OCI-LY7 (cell line): ENCODE results near the gene MRPL55. TPM values are rescaled to one million over a fixed set of nuclear protein-coding genes. Genes with fewer than 3 reads are reported as not detected.

Experiments
- BruUV-seq: library from RNA; stranded (reverse); fragments of 400-500 nt; replicated peaks from 2 replicates; lab custom pipeline; 2021; lab: Mats Ljungman, UMichigan
- CTCF ChIA-PET: fragments of 300-600 bp; sonication (Branson Sonifier 250); formaldehyde crosslinking; loops from one replicate; lab custom pipeline; 2022; ENCODE audit warnings: antibody characterized with exemption; ENCODE audit not compliant: unreplicated experiment; lab: Charles Lee
- POLR2A ChIA-PET: fragments of 300-600 bp; sonication (Branson Sonifier 250); formaldehyde crosslinking; loops from one replicate; lab custom pipeline; 2022; ENCODE audit warnings: antibody characterized with exemption; lab: Charles Lee
- DNase-seq: peaks from one replicate; pipeline ENCODE4 v3.0.0-alpha.2; 2015; ENCODE audit warnings: low spot score
- H2AFZ ChIP-seq: fragments of 200-600 bp; sonication (generic), shearing (Covaris generic); 2 replicates; pipeline ENCODE4 v1.6.1; 2014; ENCODE audit warnings: mild to moderate bottlenecking, antibody characterized with exemption, low read length, moderate library complexity
- H3K27ac ChIP-seq: fragments of 200-600 bp; sonication (generic); 2 replicates; pipeline ENCODE4 v1.5.1; 2014; ENCODE audit warnings: mixed run types, low read depth, mild to moderate bottlenecking, moderate library complexity, low read length, inconsistent platforms; ENCODE audit not compliant: poor library complexity, severe bottlenecking
- H3K36me3 ChIP-seq: fragments of 200-600 bp; sonication (generic); 2 replicates; pipeline ENCODE4 v1.6.1; 2014; ENCODE audit warnings: mild to moderate bottlenecking, antibody characterized with exemption, low read length, moderate library complexity, mixed read lengths; ENCODE audit not compliant: insufficient read depth
- H3K4me1 ChIP-seq: fragments of 200-600 bp; sonication (generic); 2 replicates; pipeline ENCODE4 v1.5.1; 2014; ENCODE audit warnings: mild to moderate bottlenecking, low read length; ENCODE audit not compliant: insufficient read depth, poor library complexity, severe bottlenecking
- H3K4me2 ChIP-seq: fragments of 200-600 bp; sonication (generic); 2 replicates; pipeline ENCODE4 v1.6.1; 2014; ENCODE audit warnings: mild to moderate bottlenecking, low read length
- H3K4me3 ChIP-seq: fragments of 200-600 bp; sonication (generic); 2 replicates; pipeline ENCODE4 v1.5.1; 2014; ENCODE audit warnings: mild to moderate bottlenecking, low read depth, low read length; ENCODE audit not compliant: poor library complexity, severe bottlenecking
- H3K79me2 ChIP-seq: fragments of 200-600 bp; sonication (generic); 2 replicates; pipeline ENCODE4 v1.6.1; 2016; ENCODE audit warnings: low read depth, mild to moderate bottlenecking, low read length, moderate library complexity, mixed read lengths; ENCODE audit not compliant: insufficient read depth
- H3K9me2 ChIP-seq: fragments of 200-600 bp; sonication (generic); 2 replicates; pipeline ENCODE4 v1.6.1; 2016; ENCODE audit warnings: mild to moderate bottlenecking, low read length, mixed read lengths; ENCODE audit not compliant: insufficient read depth
- H3K9me3 ChIP-seq: fragments of 200-600 bp; sonication (generic); 2 replicates; pipeline ENCODE4 v1.6.1; 2014; ENCODE audit warnings: mild to moderate bottlenecking, mixed run types, low read length, mixed read lengths
- H4K20me1 ChIP-seq: fragments of 200-600 bp; sonication (generic); 2 replicates; pipeline ENCODE4 v1.6.1; 2014; ENCODE audit warnings: mild to moderate bottlenecking, antibody characterized with exemption, low read length, moderate library complexity, mixed read lengths; ENCODE audit not compliant: insufficient read depth
- CTCF ChIP-seq: fragments of 200-600 bp; sonication (generic); conservative IDR thresholded peaks from 2 replicates; pipeline ENCODE4 v1.5.1; 2014; ENCODE audit warnings: mild to moderate bottlenecking, antibody characterized with exemption, low read length, moderate library complexity, mixed read lengths
- EZH2phosphoT487 ChIP-seq: fragments of 200-600 bp; sonication (generic); IDR thresholded peaks from 2 replicates; pipeline ENCODE4 v1.6.1; 2018; ENCODE audit warnings: low read depth, borderline replicate concordance, mild to moderate bottlenecking, mixed run types, antibody characterized with exemption, low read length, moderate library complexity, mixed read lengths
- intact Hi-C: fragments of 100-400 bp; cut with micrococcal nuclease; formaldehyde crosslinking; loops from one replicate; pipeline ENCODE4 v1.10.0; 2022; ENCODE audit not compliant: unreplicated experiment
- total RNA-seq, 2 experiments: library from RNA; depleted of rRNA in 1 of 2; stranded (reverse); fragments of >200 nt in 1 of 2; shearing (Covaris generic) in 1 of 2; gene quantifications; 2 replicates each; pipeline ENCODE4 v1.2.3, GENCODE V29; 2014 to 2022

The MRPL55 gene
- total RNA-seq, 2 experiments from 2014 or later: 50.0 to 92.8 TPM

- Histone ChIP-seq H3K4me3 (peak overlapping the region; percentile 92), H3K79me2 (peaks cover 47% of the 10 kb centered on the region), H3K4me1 (peaks cover 55% of the 10 kb centered on the region), H3K9me2 (no peaks in the 10 kb centered on the region), H4K20me1 (peaks cover 16% of the 10 kb centered on the region; the same call in 1 of the 2 replicates), H3K27ac (peak overlapping the region; percentile 51), H2AFZ (no peak overlapping the region), H3K4me2 (peak overlapping the region; percentile 99), H3K9me3 (no peaks in the 10 kb centered on the region), H3K36me3 (peaks cover 34% of the 10 kb centered on the region)
- DNase-seq: no peak
- TF ChIP-seq EZH2phosphoT487: no peak
- no peak for TF ChIP-seq CTCF
- intact Hi-C loops: no loop called here
- ChIA-PET CTCF (interaction anchor here (0.5 kb wide), 1 partner anchor 71 kb away, joined by 5 read pairs; no protein-coding TSS in a partner anchor), POLR2A (interaction anchor here (1.1 to 1.3 kb wide), 2 partner anchors 14 to 22 kb away, joined by 4 to 8 read pairs; partner anchors contain the start of gene IBA57)
- no TSS peak for BruUV-seq
Measured at GRCh38 chr1:228142701-228143136, 33.6 kb upstream of the MRPL55 start.

- H3K27ac ChIP-seq: peak overlapping the region; percentile 51
- H3K4me1 ChIP-seq: peaks cover 60% of the 10 kb centered on the region
- H3K36me3 ChIP-seq: peaks cover 31% of the 10 kb centered on the region
- CTCF ChIA-PET: interaction anchor here (0.5 to 0.9 kb wide), 2 partner anchors 22 to 71 kb away, joined by 3 to 5 read pairs; no protein-coding TSS in a partner anchor
- H3K4me3 ChIP-seq: peak overlapping the region; percentile 92
- POLR2A ChIA-PET: interaction anchor here (1.3 kb wide), 1 partner anchor 22 kb away, joined by 8 read pairs; the partner anchor contains the start of gene IBA57
- H3K4me2 ChIP-seq: peak overlapping the region; percentile 99
- H3K9me2 ChIP-seq: no peaks in the 10 kb centered on the region
- intact Hi-C loops: no loop called here
- no TSS peak for BruUV-seq
- H2AFZ ChIP-seq: no peak overlapping the region
- peaks cover 47% of the 10 kb centered on the region for H3K79me2 ChIP-seq
- peaks cover 16% of the 10 kb centered on the region; the same call in 1 of the 2 replicates for H4K20me1 ChIP-seq
- no peak for TF ChIP-seq CTCF
- TF ChIP-seq EZH2phosphoT487: no peak
- peak; percentile 66 for DNase-seq
- no peaks in the 10 kb centered on the region for H3K9me3 ChIP-seq
Measured at GRCh38 chr1:228142155-228142691, 33.1 kb upstream of the MRPL55 start.
